WERI-Rb-1 (cell line): Measurements from ENCODE around the gene PTPRM.

Source experiments
- DNase-seq: peaks from one replicate; pipeline ENCODE4 v3.0.0-alpha.2; 2020
- H3K27ac ChIP-seq: fragments of 250-450 bp; sonication (Bioruptor Pico); 2 replicates; pipeline ENCODE4 v1.5.1; 2020; ENCODE audit warnings: mild to moderate bottlenecking, moderate library complexity
- H3K27me3 ChIP-seq: fragments of 250-450 bp; sonication (Bioruptor Pico); 2 replicates; pipeline ENCODE4 v1.5.1; 2021; ENCODE audit warnings: mild to moderate bottlenecking, low read depth, moderate library complexity; ENCODE audit not compliant: insufficient read depth, severe bottlenecking
- H3K36me3 ChIP-seq: fragments of 250-450 bp; sonication (Bioruptor Pico); 2 replicates; pipeline ENCODE4 v1.5.1; 2020; ENCODE audit warnings: mild to moderate bottlenecking, moderate library complexity
- H3K4me3 ChIP-seq: 2 replicates; pipeline ENCODE4 v1.5.1; 2011; ENCODE audit warnings: low read depth, mild to moderate bottlenecking, control low read depth, low read length
- H3K9me3 ChIP-seq: fragments of 250-450 bp; sonication (Bioruptor Pico); 2 replicates; pipeline ENCODE4 v1.5.1; 2021; ENCODE audit warnings: mild to moderate bottlenecking, moderate library complexity; ENCODE audit not compliant: severe bottlenecking
- CTCF ChIP-seq: IDR thresholded peaks from 2 replicates; pipeline ENCODE4 v1.5.1; 2011; ENCODE audit warnings: low read depth, mild to moderate bottlenecking, control low read depth, inconsistent platforms, low read length

Gene PTPRM

GRCh38 chr18:7814754-7815315 is 247.7 kb downstream of the PTPRM start:
- no peak for DNase-seq
- Histone ChIP-seq H3K36me3 (no peaks in the 10 kb centered on the region), H3K27me3 (no peaks in the 10 kb centered on the region), H3K27ac (no peak overlapping the region), H3K4me3 (no peak overlapping the region), H3K9me3 (no peaks in the 10 kb centered on the region)
- TF ChIP-seq CTCF: no peak

- no peaks in the 10 kb centered on the region for H3K36me3 ChIP-seq
- H3K9me3 ChIP-seq: no peaks in the 10 kb centered on the region
- no peak for TF ChIP-seq CTCF
- no peak overlapping the region for H3K4me3 ChIP-seq
- no peak for DNase-seq
- H3K27ac ChIP-seq: no peak overlapping the region
- H3K27me3 ChIP-seq: no peaks in the 10 kb centered on the region
These were observed 248.7 kb downstream of the PTPRM start for GRCh38 chr18:7815787-7816186.

GRCh38 chr18:7817575-7818230 is 250.6 kb downstream of the PTPRM start:
- DNase-seq: no peak
- no peak for TF ChIP-seq CTCF

GRCh38 chr18:7821784-7822183 is 254.7 kb downstream of the PTPRM start:
- no peaks in the 10 kb centered on the region for H3K9me3 ChIP-seq
- no peak for DNase-seq
- no peaks in the 10 kb centered on the region for H3K36me3 ChIP-seq
- no peaks in the 10 kb centered on the region for H3K27me3 ChIP-seq
- H3K4me3 ChIP-seq: no peak overlapping the region
- TF ChIP-seq CTCF: no peak
- H3K27ac ChIP-seq: no peak overlapping the region

More at GRCh38 chr18:7817575-7818230, 250.6 kb downstream of the PTPRM start:
- no peak overlapping the region for H3K27ac ChIP-seq
- H3K36me3 ChIP-seq: no peaks in the 10 kb centered on the region
- H3K4me3 ChIP-seq: no peak overlapping the region
- no peaks in the 10 kb centered on the region for H3K27me3 ChIP-seq
- H3K9me3 ChIP-seq: no peaks in the 10 kb centered on the region

- no peaks in the 10 kb centered on the region for H3K27me3 ChIP-seq
- DNase-seq: no peak
- no peaks in the 10 kb centered on the region for H3K9me3 ChIP-seq
- no peak overlapping the region for H3K4me3 ChIP-seq
- no peaks in the 10 kb centered on the region for H3K36me3 ChIP-seq
- H3K27ac ChIP-seq: no peak overlapping the region
- TF ChIP-seq CTCF: no peak
These were observed 255.6 kb downstream of the PTPRM start for GRCh38 chr18:7822435-7823331.
